GM19395 (cell line): ENCODE measurements around the gene KLF7.

Experiments
- ATAC-seq: cut with Tn5 transposase; IDR thresholded peaks from one replicate; pipeline ENCODE4 v1.9.1; 2021; ENCODE audit warnings: mild to moderate bottlenecking, moderate library complexity; ENCODE audit not compliant: unreplicated experiment

The KLF7 gene

DNA sequence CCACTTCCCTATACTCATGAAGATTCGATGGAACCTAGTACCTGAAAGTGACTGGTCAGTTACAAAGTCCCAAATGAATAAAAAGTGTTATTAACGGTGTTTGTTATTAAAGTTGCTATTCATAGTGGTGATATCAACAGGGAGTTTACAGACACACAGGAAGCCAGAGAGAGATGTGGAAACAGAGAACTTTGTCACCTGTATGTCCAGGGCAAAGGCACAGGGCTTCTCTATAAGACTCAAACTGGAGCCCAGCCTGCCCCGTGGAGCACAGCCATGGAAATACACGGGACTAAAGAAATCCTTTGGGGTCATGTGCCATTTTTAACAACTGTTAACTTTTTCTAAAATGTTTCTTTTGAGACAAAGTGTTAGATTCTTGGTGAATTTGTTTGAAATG is 68.5 kb downstream of the KLF7 start:
- ATAC-seq = no peak

DNA sequence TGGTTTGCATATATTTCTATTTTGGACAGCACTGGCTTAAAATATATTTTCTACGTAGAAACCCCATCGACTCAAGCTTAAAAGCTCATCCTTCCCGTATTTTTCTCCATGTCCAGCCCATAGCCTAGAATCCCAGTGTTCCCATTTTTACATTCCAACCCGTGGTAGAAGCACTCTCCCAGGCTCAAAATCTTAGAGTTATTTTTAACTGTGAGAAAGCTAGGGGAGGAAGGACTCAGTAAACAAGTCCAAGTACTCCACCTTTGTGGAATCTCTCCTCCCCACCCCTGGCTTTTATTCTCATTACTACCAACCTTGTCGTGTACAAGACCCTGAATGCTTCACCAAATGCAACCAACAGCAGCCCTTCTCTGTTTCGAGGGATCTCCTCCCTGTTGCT is 69.8 kb downstream of the KLF7 start:
- no peak for ATAC-seq

- no peak for ATAC-seq
Observed at GRCh38 chr2:207093234-207093633, 72.5 kb downstream of the KLF7 start.

GRCh38 chr2:207092818-207093217 is 72.9 kb downstream of the KLF7 start:
- ATAC-seq = no peak

DNA sequence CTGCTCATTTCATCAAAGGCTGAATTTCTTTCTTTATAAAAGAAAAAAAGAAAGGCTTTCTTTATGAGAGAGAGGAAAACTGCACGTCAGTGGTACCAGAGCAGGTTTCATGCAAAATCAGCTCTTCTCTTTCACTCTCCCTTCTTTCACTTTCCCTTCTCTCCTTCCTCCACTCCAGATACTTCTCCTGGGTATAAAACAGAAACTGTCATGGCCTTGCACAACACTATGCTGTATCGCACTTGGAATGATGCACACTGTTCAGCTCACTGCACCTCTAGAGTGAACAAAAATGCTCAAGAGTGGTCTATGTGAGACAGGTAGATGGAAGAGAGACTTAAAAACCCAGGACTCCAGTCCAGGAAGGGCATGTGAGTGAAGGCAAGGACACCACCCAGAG is 73.8 kb downstream of the KLF7 start:
- ATAC-seq = no peak

DNA sequence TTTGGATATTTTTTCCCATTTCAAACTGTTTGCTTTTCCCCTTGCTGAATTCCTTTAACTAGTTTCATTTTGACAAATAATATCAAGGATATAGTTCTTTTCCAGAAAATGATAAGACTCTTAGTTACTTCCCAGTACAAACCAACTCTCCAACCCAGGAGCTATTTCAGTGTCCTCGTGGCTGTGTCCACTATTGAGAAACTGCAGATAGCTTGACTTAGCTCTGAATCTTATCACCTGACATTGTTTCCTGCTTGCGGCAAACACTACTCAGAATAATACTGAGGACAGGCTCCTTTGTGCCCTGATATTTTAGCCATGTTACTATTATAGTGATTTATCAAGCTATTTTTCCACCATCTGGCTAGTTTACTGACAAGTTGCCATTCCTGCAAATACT is 74.6 kb downstream of the KLF7 start:
- no peak for ATAC-seq

DNA sequence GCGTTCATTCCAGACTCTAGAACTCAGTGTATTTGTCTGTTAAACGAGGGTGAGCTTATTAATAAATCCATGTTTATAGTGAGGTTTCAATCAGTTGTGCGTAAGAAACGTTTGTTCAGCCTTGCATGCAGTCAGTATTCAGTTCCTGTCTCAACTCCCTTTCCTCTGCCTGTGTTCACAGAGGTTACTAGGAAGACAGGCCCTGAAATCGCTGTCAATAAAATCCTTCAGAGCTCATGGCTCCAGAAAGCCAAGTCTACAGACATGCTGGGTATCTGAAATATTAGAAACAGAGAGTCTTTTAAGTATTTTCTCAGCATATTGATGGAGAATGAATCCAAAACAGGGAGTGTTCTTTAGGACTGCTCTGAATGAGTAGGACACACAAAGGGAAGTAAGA is 75.4 kb downstream of the KLF7 start:
- ATAC-seq = no peak

- no peak for ATAC-seq
Observed at GRCh38 chr2:207088839-207089238, 76.9 kb downstream of the KLF7 start.

DNA sequence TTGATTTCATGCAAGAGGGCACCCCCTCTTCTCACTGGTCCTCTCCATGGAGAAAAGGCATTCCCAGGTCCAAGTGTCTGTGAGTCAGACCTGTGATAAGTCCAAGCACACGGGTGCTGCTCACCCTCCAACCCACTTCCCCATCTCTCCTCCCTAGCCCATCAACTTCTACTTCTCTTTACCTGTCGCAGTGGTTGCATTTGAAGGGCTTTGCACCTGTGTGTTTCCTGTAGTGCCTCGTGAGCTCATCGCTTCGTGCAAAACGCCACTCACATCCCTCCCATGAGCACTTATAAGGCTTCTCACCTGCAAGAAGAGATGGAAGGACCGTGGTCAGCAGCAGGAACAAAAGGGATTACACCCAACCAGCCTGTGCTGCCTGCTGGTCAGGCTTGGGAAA is 77.5 kb downstream of the KLF7 start:
- ATAC-seq = no peak

DNA sequence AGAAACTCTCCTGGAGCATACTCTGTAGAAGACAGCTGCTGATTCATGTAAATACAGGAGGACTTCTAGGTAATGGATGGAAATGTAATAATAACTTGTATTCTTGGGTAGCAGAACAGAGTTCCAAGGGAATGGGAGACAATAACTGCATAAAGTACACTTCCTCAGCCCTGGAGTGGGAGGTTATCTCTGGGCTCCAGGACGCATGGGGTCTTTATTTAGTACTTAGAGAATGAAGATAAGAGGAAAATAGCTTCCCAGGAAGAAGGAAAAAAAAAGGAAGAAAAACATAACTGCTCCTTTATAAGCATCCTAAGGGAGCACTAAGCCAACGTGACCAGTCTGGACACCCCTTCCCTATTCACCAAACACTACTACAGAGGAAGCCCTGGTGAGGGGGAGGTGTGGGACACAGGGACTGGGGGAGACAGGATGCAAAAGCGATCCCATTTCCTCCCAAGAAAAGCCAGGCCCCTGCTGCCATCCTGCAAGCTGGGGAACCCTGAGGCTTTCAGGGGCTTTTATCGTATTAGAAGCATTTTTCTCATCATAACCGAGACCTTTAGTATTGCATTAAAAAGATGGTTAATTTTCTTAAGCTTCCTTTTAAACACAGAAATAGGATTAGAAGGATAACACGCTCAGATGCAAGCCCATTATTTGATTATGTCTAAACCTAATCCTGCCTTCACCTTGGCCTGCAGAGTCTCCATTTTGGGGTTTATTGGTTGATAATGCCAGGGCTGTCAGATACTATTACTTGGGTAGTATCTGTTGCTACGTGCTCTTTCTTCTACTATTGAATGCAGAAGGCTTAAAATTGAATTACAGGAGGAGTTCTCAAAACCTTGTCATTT is 78.5 kb downstream of the KLF7 start:
- no peak for ATAC-seq

DNA sequence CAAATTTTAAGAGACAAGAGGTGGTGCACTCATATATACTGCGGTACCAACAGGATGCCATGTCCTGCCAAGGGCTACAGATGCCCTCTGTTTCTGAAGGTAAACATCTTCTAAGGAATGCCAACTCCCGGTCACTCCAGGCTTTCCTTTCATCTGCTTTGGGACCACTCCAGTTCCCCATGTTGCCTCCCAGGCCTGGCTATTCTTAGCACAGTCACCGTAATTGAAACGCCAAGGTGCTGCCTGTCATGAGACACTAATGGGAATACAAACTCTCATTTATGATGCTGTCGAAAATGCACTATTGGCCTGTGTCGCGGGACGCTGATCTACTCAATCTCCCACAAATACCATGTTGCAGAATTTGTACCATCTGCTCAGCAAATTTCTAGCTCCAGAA is 79.6 kb downstream of the KLF7 start:
- ATAC-seq = no peak

DNA sequence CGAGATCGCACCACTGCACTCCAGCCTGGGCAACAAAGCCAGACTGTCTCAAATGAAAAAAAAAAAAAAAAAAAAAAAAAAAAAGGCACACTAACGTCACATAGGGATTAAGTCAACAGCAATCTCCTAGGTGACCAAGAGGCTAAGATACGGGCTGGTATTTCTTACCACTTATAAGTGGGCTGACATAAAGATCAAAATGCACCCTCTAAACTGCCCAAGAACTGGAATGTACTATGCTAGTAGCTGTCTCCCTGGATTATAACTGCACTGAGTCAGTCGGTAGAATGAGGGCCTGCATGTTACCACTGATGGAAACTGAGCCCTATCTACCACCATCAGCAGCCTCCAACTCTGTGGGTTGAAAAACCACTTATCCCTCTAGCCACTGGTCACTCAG is 80.6 kb downstream of the KLF7 start:
- ATAC-seq = no peak

DNA sequence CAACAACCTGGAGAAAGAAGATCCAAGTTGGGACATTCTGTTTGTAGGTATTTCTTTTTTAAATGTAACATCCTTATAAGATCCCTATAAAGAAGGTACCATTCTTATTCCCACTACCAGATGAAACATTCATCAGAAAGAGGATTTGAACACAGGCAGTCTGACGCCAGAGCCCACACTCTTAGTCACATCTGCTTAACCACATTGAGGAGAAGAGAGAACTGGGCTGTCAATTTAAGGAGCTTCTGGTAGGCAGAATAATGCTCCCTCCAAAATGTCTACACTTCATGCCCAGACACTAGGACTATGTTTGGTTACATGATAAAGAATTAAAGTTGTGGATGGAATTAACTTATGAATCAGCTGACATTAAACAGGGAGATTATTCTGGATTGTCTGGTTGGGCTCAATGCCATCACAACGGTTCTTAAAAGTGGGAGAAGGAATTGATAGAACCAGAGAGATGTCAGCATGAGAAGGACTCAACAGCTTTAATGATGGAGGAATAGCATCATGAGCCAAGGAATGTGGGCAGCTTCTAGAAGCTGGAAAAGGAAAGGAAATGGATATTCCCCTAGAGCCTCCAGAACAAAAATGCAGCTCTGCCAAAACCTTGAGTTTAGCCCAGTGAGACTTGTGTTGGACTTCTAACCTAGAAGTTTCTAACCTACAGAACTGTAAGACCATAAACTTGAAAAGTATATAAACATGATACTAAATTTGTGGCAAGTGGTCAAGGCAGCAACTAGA is 82.2 kb downstream of the KLF7 start:
- no peak for ATAC-seq

GRCh38 chr2:207082619-207083018 is 83.1 kb downstream of the KLF7 start:
- no peak for ATAC-seq

DNA sequence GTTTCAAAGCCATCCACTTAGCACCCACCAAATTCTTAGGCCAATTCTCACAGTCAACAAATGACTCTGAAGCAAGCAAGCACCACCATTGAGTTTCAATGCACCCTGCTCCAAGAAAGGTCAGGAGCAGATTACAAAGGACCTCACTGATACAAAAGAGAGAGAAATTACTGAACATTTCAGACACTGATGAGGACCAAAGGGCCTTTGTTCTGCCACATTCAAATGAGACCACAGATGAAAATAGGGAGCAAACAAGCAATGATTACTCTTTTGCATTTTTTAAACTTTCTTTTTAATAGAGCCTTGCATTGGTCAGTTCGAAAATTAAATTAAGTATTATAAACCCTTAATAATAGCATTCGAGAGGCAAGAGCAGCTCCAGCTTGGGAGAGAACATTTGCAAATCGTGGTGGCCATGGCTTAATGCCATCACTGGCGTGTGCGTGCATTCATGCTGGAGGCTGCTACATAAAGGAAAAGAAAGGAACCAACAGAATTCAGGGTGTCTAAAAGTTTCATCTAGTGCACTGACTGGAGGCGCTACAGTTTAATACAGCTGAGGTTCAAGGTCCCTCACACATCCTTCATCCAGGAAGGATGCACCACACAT is 87.5 kb downstream of the KLF7 start:
- ATAC-seq = no peak

DNA sequence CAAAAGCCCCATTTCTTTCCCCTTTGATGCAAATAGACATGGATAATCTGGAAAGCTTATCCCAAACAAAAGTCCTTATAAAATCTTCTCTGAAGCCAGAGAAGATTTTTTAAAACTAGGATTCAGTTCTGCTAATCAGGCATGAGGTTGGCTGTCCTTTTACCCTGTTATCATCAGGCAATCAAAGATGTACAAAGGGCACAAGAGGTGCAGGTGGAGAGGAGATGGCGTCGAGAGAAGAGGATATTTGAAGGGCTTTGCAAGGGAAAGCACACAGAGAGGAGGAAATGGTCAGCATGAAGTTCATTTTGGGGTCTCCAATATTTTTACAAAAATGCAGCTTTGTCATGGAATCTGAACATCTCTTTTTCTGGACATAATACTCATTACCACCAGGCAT is 88.5 kb downstream of the KLF7 start:
- ATAC-seq = no peak

DNA sequence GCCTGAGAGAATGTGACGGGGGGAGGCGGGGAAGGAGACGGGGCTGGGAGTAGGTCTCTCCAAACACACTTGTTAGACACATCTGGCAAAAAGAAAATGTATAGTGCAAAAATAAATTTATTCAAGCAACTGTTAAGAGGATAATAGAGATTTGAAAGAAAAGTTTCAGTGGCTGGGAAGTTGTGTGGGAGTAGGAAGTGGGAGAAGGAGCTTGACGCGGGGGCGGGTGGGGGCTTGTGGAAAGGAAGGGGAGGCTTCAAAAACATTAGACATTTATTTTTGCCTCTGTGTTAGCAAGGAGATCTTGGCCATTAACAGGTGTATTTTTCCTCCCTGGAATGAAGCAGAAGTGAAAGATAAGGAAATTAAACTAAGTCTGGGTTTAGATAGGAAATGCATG is 90.3 kb downstream of the KLF7 start:
- ATAC-seq = no peak

DNA sequence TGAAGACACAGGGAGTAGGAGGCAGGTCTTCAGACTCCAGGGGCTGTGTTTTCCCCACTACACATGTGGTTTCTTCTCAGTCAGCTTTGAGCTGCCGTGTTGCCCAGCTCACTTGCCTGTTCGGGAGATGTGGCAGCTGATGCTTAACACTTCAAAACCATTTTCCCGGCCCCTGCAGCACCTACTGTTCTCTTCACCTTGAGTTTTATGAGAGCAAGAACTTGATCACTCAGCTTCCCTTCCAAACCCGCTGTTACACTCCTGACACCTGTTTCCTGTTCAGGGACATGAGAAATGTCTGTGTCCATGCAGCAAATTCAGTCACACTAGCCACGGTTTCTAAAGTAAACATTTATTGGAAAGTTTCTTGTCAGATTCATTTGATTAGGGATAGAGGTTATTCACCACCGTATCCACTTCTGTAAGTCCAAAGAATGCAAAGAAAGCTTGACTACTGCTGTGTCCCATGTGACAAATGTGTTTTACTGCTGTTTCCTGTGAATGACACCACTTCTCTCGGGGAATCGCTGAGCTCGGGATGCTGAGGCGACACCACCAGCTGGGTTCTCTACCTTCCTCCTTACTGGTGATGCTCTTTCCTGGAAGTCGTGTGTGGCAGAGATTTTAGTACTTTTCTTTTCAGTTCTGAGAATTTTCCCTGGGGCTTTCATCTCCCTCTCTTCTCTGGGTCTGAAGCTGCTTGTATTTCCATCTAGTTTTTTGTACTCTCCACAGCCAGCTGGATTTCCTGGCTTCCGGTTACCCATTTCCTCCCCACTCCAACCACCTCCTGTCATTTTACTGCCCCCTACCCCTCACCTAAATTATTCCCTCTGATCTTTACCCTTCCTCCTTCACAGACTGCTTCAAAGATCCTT is 91.7 kb downstream of the KLF7 start:
- ATAC-seq = peak; percentile 62

DNA sequence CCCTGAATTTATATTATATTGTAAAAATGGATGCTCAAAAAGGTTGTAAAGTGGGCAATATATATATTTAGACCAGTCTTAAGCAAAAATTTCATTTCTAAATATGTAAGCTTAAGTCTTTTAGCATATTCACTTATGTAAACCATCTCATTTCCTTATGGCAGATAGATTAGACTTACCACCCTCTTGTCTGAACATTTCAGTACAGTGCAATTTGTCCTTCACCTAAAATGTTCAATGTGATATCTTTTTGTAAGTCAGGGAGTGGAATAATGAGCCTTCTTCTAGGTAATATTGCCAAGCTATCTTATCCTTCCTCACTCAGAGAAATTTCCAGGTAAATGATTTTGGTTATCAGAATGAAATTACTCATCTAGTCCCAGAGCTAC is 92.3 kb downstream of the KLF7 start:
- ATAC-seq = peak; percentile 19

GRCh38 chr2:207072571-207072970 is 93.2 kb downstream of the KLF7 start:
- no peak for ATAC-seq

GRCh38 chr2:207071820-207072219 is 93.9 kb downstream of the KLF7 start:
- no peak for ATAC-seq
